ENCODE data around the gene EFHC2.

DNA sequence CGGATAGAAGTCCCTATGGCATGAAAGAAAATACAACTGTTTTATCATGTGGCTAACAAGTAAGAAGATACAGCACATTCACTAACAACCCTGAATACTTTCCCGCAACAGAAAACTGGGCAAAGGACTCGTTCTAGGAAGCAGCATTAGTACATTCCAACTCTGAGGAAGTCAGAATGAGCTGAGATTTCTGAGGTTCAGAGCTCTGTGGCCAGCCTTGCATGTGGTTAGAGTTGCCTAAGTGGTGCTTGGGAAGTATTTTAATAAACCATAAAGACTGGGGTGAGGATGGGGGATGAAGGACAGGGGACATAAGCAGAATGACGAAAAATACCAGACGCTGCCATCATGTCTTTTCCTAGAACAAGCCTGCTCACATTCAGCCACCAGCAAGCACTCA lies 82.2 kb downstream of the EFHC2 start:
- TF ChIP-seq, protein P1, sequence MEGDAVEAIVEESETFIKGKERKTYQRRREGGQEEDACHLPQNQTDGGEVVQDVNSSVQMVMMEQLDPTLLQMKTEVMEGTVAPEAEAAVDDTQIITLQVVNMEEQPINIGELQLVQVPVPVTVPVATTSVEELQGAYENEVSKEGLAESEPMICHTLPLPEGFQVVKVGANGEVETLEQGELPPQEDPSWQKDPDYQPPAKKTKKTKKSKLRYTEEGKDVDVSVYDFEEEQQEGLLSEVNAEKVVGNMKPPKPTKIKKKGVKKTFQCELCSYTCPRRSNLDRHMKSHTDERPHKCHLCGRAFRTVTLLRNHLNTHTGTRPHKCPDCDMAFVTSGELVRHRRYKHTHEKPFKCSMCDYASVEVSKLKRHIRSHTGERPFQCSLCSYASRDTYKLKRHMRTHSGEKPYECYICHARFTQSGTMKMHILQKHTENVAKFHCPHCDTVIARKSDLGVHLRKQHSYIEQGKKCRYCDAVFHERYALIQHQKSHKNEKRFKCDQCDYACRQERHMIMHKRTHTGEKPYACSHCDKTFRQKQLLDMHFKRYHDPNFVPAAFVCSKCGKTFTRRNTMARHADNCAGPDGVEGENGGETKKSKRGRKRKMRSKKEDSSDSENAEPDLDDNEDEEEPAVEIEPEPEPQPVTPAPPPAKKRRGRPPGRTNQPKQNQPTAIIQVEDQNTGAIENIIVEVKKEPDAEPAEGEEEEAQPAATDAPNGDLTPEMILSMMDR (IDR thresholded peaks at IDR 0.05 in 4 of 5, conservative IDR thresholded peaks at IDR 0.05 in 1 of 5) = no peak
- TF ChIP-seq POLR2A (IDR thresholded peaks at IDR 0.05) = no peak

Data from gastrocnemius medialis (tissue), 4 donors.